Measurements from ENCODE around the gene CELF4.

The CELF4 gene

DNA sequence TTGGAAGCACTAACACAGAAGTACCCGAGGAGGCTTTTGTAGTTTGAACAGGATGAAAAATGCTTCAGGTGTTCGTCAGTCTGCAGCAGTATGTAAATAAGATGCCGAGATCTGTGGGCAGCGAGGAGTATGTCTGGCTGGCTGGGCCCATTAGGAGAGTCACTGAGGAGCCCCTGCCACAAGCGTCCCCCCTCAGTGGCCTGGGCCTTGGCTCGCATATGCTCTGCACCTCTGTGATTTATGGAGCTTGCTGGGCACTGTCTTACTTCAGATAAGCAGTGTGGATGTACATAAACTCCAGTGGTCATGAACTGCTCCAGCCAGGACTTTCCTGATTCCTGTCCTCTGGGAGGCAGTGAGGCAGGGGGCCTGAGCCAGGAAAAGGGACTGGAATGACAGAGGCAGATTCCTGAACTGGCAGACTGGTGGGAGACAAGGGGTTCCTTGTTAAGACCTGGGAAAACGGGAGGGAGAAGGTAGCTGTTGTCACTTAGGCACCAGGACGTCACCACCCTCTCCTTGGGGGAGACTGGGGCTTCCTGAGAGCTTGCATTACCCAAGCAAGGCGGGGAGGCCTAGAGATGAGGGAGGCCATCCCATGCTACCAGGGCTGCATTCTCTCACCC, 46.0 kb downstream of the CELF4 start:
- DNase-seq (ENCODE audit: insufficient read length): no peak
- FAIRE-seq: no peak
- TF ChIP-seq POLR2A (IDR thresholded peaks at IDR 0.05; ENCODE audit: low read depth, low read length): no peak
- TF ChIP-seq POLR2AphosphoS5 (IDR thresholded peaks at IDR 0.05; ENCODE audit: low read depth, low read length): no peak
- no peak for TF ChIP-seq TAF1 (IDR thresholded peaks at IDR 0.05; ENCODE audit: borderline replicate concordance, low read depth, low read length)

DNA sequence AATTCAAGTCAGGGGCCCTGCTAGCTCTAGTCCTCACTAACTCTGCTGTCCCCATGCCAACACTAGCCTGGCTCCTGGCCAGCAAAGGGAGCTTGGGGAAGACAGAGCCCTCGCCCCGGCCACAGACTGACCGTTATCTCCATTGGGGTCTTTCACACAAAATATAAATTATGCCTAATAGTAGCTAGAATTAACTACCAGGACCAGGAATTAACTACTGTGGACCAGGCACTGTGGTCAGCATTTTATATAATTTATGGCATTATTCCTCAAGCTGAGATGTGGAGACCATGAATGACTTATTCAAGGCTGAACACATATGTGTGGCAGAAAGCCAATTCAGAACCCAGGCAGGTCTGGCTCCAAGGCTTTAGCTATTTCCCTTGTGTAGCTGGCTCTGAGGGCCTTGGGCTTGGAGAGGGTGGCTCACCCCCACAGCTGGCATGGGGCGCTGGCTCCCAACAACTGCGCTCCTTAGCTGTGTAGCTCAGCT, 49.2 kb downstream of the CELF4 start:
- TF ChIP-seq POLR2A (IDR thresholded peaks at IDR 0.05; ENCODE audit: low read depth, low read length) (no peak), POLR2AphosphoS5 (IDR thresholded peaks at IDR 0.05; ENCODE audit: low read depth, low read length) (no peak), TAF1 (IDR thresholded peaks at IDR 0.05; ENCODE audit: borderline replicate concordance, low read depth, low read length) (no peak)
- DNase-seq (ENCODE audit: insufficient read length): no peak
- no peak for FAIRE-seq

DNA sequence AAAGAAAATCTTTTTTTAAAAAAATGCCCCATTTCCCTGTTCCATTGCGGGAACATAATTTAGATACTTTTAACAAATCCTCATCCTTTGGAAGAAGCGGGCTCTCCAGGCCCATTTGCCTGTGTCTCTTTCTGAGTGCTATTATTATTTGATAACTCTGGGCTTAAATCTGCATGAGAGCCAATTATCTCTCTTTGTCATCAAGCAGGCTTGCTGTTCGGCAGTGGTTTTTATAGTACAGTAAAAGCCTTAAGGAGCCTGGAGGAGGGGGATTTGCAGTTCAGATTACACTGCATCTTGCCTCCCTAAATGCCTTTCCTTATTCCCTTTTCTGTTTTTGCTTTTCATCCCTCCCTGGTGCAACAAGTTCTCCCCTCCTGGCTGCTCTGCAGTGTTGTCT, 50.6 kb downstream of the CELF4 start:
- no peak for FAIRE-seq
- TF ChIP-seq POLR2A (IDR thresholded peaks at IDR 0.05; ENCODE audit: low read depth, low read length) (no peak), TAF1 (IDR thresholded peaks at IDR 0.05; ENCODE audit: borderline replicate concordance, low read depth, low read length) (no peak), POLR2AphosphoS5 (IDR thresholded peaks at IDR 0.05; ENCODE audit: low read depth, low read length) (no peak)
- no peak for DNase-seq (ENCODE audit: insufficient read length)

DNA sequence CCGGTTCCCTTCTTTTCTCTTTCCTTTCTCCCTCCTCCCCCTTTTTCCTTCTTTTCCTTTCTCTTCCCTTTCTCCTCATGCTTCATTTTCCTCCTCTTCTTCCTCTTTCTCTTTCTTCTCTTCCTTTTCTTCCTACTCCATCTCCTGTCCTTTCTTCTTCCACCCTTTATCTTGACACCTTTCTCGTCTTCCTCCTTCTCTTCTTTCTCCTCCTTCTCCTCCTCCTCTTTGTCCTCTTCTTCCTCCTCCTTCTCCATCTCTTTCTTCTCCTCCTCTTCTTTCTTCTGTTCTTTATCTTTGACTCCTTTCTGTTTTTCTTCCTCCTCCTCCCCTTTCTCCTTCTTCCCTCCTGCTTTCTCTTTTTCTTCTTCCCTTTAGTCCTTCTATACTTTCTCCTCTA, 53.2 kb downstream of the CELF4 start:
- no peak for FAIRE-seq
- TF ChIP-seq POLR2A (IDR thresholded peaks at IDR 0.05; ENCODE audit: low read depth, low read length) (no peak), TAF1 (IDR thresholded peaks at IDR 0.05; ENCODE audit: borderline replicate concordance, low read depth, low read length) (no peak), POLR2AphosphoS5 (IDR thresholded peaks at IDR 0.05; ENCODE audit: low read depth, low read length) (no peak)
- DNase-seq (ENCODE audit: insufficient read length): no peak

DNA sequence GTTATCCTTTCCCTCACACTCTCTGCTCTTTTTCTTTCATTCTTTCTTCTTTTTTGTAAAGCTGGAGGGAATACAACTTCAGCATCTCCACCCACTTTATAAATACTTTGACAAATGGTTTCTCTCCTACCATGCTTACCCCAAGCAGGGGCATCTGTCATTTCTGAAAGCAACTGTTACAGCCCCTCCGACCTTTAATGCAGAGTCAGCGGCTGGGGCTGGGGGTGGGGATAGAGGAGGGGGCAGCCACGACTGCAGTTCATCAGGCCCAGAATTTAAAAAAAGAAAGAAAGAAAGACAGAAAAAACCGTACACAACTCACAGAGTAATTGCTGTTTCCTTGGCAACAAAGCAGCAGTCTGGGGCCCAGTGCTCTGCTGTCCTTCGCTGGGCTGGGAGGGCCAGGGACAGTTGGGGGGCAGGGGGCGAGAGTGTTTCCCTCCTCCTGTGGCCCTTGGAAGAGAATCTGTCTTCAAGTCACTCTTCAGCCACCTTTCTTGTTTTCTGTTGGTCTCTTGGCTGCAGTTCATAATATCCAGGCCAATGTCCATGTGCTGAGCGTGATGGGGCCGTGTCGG, 53.8 kb downstream of the CELF4 start:
- no peak for FAIRE-seq
- DNase-seq (ENCODE audit: insufficient read length): no peak
- TF ChIP-seq TAF1 (IDR thresholded peaks at IDR 0.05; ENCODE audit: borderline replicate concordance, low read depth, low read length): no peak

DNA sequence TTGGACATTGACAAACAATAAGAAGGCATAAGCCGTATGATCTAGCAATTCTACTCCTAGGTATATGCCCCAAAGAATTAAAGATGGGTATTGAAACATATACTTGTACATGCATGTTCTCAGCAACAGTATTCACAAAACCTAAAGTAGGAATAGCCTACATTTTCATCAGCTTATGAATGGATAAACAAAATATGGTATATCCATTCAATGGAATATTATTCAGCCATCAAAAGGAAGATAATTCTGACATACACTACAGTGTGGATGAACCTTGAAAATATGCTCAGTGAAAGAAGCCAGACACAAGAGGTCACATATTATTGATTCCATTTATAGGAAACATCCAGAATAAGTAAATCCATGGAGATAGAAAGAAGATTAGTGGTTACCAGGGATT, 56.0 kb downstream of the CELF4 start:
- FAIRE-seq (no peak), DNase-seq (ENCODE audit: insufficient read length) (no peak)
- TF ChIP-seq POLR2AphosphoS5 (IDR thresholded peaks at IDR 0.05; ENCODE audit: low read depth, low read length) (no peak), POLR2A (IDR thresholded peaks at IDR 0.05; ENCODE audit: low read depth, low read length) (no peak), TAF1 (IDR thresholded peaks at IDR 0.05; ENCODE audit: borderline replicate concordance, low read depth, low read length) (no peak)

DNA sequence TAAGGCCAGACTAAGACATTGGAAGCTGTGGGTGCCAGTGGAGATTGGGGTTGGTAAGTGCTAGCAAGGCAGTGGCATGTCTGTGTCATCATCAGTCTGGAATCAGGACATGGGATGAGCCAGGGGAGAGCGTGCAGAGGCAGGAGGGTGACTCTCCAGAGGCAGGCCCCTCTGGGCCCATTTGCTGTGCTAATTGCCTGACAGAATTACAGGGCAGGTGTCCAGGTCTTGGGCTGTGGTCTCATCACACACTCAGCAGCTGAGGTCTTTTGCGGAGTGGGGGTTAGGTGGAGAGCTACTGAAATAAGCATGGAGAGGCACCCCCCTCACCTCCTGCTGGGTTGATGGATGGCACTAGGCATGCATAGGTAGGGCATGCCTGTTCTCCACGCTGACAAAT, 57.4 kb downstream of the CELF4 start:
- TF ChIP-seq POLR2AphosphoS5 (IDR thresholded peaks at IDR 0.05; ENCODE audit: low read depth, low read length) (no peak), TAF1 (IDR thresholded peaks at IDR 0.05; ENCODE audit: borderline replicate concordance, low read depth, low read length) (no peak), POLR2A (IDR thresholded peaks at IDR 0.05; ENCODE audit: low read depth, low read length) (no peak)
- DNase-seq (ENCODE audit: insufficient read length) (no peak), FAIRE-seq (no peak)

DNA sequence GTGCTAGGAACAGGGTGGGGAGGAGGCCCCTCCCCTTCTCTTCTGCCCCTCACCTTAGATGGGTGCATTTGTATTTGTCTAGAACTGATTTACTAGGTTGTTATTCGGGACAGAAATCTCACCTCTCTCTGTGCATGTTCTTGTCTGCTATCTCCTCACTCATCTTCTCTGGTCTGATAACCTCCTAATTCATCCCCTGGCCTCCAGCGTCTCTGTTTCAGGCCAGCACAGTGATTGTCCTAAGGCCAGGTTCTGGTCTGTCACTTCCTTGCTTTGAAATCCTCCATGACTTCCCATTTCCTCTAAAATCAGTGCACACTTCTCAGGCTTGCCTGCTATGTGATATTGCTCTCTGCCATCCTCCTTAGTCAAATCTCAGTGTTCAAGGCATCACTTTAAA, 58.4 kb downstream of the CELF4 start:
- DNase-seq (ENCODE audit: insufficient read length) (no peak), FAIRE-seq (no peak)
- no peak for TF ChIP-seq TAF1 (IDR thresholded peaks at IDR 0.05; ENCODE audit: borderline replicate concordance, low read depth, low read length)
- TF ChIP-seq POLR2AphosphoS5 (IDR thresholded peaks at IDR 0.05; ENCODE audit: low read depth, low read length): no peak
- no peak for TF ChIP-seq POLR2A (IDR thresholded peaks at IDR 0.05; ENCODE audit: low read depth, low read length)

DNA sequence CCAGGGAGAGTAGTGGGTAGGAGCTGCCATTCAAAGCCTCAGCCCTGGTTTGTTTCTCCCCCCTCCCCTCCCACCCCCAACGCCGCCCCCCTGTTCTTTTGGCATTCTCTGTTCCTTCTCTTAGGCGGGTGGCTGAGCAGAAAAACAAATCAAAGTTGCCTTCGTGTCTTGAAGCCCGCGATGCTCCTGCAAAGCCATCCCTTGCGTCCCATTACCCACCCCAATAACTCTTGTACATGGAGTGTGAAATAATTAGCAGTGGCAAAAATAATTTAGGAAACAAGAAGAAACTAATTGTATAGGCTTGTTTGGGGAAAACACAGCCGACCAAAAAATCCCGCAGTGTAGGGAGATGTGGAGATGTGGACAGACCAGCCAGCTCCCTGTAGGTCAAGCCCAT, 59.6 kb downstream of the CELF4 start:
- DNase-seq (ENCODE audit: insufficient read length): no peak
- TF ChIP-seq POLR2A (IDR thresholded peaks at IDR 0.05; ENCODE audit: low read depth, low read length) (no peak), TAF1 (IDR thresholded peaks at IDR 0.05; ENCODE audit: borderline replicate concordance, low read depth, low read length) (no peak), POLR2AphosphoS5 (IDR thresholded peaks at IDR 0.05; ENCODE audit: low read depth, low read length) (no peak)
- no peak for FAIRE-seq

DNA sequence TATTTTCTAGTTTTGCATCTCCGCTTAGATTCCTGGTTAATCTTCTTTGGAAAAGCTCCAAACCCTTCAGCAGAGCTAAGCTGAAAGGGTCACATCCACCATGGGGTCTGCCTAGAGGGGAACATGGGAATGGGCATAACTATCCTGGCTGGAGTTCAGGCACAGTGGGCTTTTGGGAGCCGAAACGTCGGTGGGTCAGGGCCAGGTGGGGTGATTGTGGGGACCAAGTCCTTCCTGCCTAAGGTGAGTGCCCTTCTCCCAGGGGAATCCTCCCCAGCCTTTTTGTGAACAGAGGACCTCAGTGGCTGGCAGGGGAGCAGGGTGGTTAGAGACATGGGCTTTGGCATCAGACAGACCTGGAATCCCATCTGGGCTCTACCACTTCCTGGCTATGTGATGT, 60.3 kb downstream of the CELF4 start:
- FAIRE-seq: no peak
- TF ChIP-seq POLR2AphosphoS5 (IDR thresholded peaks at IDR 0.05; ENCODE audit: low read depth, low read length): no peak
- no peak for TF ChIP-seq POLR2A (IDR thresholded peaks at IDR 0.05; ENCODE audit: low read depth, low read length)
- no peak for TF ChIP-seq TAF1 (IDR thresholded peaks at IDR 0.05; ENCODE audit: borderline replicate concordance, low read depth, low read length)
- no peak for DNase-seq (ENCODE audit: insufficient read length)

DNA sequence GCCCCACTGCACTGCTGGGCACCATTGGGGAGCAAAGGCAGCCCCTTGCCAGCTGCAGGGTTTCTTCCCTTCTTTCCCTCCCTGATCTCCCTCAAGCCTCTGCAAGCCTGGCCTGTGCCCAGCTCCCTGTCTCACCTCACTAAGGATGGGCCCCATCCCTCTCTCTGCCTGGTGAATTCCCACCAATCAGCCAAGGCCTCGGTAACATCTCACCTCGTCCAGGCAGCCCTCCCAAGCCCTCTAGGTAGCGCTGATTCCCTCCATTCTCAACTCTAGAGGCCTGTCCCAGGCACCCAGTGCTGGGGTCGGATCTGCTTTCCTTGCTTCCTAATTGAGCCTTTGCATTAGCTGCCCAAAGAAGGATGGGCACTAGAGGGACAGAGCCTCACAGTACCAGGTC, 63.0 kb downstream of the CELF4 start:
- TF ChIP-seq POLR2AphosphoS5 (IDR thresholded peaks at IDR 0.05; ENCODE audit: low read depth, low read length) (no peak), POLR2A (IDR thresholded peaks at IDR 0.05; ENCODE audit: low read depth, low read length) (no peak), TAF1 (IDR thresholded peaks at IDR 0.05; ENCODE audit: borderline replicate concordance, low read depth, low read length) (no peak)
- DNase-seq (ENCODE audit: insufficient read length) (no peak), FAIRE-seq (no peak)

DNA sequence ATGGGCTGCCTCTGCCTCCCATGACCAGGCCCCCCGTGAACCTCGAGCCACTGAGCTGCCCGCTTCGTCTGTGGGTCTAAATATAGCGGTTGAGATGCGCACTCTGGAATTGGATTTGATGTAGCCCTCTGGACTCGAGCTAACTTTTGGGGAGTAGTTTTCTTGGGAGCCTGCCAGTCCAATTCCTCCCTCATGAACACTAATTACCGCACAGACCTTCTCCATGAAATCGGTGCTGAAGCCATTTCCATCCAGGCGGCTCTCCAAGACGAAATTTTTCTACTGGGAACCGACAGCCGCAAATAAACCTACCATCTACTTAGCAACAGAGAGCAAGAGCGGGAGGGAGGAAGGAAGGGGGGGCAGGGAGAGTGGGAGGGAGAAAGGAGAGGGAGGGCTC, 63.6 kb downstream of the CELF4 start:
- DNase-seq (ENCODE audit: insufficient read length) (no peak), FAIRE-seq (no peak)
- no peak for TF ChIP-seq TAF1 (IDR thresholded peaks at IDR 0.05; ENCODE audit: borderline replicate concordance, low read depth, low read length)

All from GM12892 (cell line).